Fibroblast of skin of abdomen (primary cell): ENCODE results near the gene FOXA3.
"Not testable (repeated sequence)": the region's sequence is repeated elsewhere in the genome, so short reads cannot be mapped to it uniquely, and the experiment has no call there.

Experiments
- DNase-seq: peaks from one replicate; pipeline ENCODE4 v3.0.0-alpha.2; 2013

The FOXA3 gene

DNA sequence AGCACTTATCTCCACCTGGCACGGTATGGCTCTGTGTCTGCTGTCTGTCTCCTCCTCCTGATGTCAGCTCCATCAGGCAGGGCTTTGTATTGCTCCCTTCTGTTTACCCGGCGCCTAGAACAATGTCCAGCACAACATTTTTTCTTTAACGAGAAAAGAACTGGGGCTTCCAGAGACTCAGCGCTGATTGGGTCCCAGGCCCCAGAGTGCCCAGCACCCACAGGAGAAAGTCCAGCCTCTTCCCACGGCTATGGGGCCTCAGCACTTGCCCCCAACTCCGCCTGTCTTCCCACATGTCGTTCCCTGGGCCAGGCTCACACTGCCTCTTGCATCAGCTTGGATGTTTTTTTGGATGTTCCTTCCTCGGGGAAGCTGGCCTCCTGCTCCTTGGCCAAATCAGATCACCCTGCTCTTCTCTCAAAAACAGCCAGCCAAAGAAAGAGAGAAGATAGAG lies 31.4 kb downstream of the FOXA3 start:
- no peak for DNase-seq

DNA sequence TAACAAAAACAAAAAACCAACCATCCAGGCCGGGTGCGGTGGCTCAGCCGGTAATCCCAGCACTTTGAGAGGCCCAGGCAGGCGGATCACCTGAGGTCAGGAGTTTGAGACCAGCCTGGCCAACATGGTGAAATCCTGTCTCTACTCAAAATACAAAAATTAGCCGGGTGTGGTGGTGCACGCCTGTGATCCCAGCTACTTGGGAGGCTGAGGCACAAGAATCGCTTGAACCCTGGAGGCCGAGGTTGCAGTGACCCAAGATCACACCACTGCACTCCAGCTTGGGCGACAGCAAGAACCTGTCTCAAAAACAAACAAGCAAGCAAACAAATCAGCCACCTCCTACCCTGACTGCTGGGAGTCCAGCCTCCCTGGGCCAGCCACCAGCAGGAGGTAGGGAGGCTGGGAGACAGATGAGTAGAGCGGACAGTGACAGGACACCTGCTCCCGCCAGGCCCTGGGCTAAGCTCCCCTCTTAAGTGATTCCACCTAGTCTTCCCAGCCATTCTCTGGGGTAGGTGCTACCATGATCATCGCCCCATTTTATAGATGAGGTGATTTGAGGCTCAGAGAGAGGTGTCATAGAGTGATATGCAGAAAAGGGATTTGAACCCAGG lies 32.0 kb downstream of the FOXA3 start:
- DNase-seq: not testable (repeated sequence)

DNA sequence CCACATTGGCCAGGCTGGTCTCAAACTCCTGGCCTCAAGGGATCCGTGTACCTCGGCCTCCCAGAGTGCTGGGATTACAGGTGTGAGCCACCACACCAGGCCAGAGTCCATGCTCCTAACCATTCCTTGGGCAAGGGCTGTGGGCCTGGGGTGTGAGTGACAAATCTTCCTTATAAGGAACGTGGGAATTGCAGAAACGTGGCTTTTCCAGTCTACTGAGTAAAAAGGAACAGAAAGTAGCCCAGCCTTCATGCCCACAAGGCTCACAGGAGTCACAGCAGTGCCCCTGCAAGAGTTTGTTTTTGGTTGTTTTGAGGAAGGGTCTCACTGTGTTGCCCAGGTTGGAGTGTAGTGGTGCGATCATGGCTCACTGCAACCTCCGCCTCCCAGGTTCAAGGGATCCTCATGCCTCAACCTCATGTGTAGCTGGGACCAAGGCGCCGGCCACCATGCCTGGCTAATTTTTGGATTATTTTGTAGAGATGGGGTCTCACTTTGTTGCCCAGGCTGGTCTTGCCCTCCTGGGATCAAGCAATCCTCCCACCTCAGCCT lies 33.2 kb downstream of the FOXA3 start:
- no peak for DNase-seq

DNA sequence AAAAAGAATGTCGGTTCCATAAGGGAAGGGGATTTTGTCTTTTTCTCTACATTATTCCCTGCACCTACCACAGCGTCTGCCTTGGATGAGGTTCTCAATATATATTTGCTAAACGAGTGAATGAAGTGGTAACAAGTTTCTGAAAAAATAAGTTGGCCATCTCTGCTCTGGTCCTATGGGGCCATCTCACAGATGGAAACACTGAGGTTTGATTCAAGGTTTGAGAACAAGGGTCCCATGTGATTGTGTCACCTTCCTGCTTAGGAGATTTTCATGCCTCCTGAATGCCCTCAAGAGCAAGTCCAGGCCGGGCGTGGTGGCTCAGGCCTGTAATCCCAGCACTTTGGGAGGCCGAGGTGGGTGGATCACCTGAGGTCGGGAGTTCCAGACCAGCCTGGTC lies 35.1 kb downstream of the FOXA3 start:
- DNase-seq: no peak

DNA sequence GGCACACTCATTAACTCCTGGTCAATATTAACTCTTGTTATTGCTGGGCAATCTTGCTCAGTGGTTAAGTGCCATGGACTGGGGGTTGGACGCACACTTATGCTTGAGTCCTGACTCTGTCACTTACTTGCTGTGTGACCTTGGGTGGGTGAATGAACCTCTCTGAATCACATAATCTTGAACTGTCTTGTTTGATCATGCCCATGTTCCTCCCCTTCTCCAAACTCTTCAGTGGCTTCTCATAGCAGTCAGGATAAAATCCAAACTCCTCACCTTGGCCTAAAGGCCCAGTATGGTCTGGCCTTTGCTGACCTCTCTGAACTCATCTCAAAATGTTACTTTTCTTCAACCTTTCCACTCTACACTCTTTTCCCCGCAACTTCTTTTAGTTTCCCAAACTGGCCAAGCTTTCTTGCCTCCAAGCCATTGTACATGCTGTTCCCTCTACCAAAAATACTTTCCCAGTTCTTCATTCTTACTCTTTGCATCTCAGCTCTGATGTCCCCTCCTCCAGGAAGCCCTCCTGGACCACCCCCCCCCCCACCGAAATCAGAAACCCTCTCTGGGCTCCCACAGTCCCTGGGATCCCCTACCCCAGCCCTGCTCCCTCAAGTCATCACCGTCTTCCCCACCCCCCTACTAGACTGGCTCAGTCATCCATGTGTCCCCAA lies 35.9 kb downstream of the FOXA3 start:
- no peak for DNase-seq

DNA sequence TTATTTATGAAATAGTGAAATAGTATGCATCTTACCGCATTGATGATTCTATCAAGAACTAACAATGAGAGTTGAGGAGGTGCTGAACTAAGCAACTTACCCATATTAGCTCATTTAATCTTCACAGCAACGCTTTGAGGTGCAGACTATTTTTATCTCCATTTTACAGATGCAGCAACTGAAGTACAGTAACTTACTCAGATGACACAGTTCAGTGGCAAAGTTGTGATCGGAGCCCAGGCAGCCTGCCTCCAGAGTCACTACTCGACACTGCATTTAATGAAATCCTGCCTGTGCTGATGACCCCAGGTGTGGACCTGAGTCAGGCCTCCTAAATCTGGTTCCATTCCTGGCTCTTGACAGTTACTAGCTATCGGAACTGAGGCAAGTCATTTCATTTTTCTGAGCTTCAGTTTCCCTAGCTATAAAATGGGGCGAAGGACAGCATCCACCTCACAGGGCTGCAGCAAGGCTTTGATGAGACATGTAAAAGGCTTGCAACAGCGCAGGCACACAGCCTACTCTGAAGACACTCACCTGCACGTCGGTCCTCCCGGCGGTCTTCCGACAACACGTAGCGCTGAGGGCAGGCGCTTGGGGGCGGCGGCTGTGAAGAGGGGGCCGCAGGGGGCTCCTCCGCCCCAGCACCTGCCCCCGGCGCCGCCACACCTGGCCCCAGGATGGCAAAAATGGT lies 36.8 kb downstream of the FOXA3 start:
- DNase-seq: no peak

DNA sequence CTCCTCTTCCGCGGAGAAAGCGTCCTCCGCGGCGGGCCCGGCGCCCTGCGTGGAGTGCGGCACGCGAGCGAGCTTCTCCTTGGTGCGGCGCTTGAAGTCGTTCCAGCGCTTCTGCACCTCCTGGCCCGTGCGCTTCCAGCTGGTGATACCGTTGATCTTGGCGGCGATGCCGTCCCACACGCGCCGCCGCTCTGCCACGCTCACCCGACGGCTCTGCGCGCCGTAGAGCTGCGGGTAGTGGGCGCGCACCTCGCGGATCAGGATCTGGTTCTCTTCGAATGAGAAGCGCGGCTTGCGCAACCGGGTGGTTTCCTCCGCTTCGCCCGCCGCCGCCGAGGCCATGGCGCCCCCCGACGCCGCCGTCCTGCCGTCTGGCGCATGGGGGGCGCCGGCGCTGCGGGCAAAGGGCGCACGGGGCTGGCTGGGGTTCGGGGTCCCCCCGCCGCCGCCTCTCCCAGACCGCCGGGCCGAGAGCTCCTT lies 37.3 kb downstream of the FOXA3 start:
- peak; percentile 34 for DNase-seq

DNA sequence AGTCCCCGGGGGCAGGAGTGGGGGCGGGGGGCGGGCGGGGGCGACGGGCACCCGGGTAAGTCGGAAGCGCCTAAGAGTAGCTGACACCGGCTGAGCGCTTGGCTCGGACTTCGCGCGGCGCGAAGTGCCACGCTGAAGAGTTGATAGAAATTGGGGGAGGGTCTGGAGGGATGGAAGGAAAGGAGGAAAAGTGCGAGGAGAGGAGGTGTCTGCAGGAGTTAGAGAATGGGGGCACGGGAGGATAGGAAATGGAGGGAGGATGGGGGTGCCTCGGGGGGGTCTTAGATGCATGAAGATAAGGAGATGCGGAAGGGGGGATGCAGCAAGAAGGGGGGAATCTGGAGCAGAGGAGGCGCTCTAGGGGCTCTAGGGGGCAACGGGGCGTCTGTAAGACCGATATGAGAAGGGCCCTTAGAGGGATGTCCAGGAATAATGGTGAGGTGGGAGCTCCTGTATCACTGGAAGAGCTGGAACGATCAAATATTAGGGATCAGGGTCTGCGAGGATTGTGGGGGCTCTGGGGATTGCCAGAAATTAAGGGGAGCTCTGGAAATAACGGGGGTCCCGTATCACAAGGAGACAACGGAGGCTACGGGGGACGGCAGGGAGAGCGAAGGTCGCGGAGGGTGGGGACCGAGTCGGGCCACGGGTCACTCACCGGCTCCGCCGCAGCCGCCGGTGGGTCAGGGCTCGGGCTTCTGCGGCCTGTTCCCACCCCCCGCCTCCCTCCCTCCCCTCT lies 38.0 kb downstream of the FOXA3 start, which contains the start of gene MYPOP:
TSS of gene MYPOP (minus strand) at position 702 of the 739 bp plus-strand sequence. CDS start 840 bp downstream, outside the sequence.
- DNase-seq: no peak

DNA sequence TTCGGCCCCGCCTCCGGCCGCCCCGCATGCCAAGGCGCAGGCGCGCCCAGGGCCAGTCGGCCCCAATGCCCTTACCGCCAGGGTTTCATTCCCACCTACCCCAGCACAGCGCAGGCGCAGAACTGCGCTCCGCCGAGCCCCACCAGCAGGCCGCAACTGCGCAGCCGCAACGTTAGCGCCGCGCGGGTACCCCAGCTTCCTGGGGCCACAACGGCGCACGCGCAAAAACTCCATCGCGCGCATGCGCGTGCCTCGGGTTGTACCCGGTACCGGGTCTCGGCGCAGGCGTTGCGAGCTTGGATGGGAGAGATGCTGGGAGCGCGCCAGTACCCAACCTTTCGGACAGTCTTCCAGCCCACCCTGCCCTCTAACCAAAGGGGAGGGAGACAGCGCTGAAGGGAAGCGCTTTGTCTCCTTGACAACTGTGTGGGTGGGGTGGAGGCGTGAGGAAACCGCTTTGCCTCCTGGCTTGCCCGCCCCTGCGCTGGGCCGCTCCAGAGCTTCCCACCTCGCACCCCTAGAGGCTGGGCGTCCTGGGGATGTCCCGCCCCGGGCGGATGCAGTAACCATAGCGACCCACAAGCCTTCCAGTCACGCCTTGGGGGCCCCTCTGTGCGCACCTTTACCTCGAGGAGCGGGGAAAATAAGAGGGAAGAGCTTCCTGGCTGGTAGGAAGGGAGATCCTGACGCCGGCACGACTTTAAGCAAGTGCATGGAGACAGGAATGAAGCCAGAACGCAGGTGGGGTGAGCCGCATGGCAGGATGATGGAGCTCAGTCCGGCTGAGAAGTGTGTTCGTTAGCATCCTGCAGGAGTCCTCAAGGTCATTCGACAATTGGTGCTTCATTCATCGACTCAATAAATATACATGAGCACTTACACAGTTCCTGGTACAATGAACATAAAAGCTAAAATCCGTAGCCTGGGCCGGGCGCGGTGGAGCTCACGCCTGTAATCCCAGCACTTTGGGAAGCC lies 38.8 kb downstream of the FOXA3 start:
- DNase-seq: peak; percentile 97

DNA sequence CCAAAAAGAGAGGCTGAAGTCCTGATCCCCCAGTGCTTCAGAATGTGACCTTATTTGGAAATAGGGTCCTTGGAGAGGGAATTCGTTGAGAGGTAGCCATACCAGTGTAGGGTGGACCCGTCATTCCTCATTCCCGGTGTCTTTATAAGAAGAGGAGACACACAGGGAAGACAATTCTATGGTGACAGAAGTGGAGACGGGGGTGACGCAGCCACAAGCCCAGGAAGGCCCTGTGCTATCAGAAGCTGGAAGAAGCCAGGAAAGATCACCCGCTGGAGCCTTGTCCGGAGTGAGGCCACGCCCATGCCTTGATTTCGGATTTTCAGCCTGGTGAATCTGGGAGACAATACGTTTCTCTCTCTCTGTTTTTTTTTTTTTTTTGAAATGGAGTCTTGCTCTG lies 40.9 kb downstream of the FOXA3 start:
- no peak for DNase-seq

DNA sequence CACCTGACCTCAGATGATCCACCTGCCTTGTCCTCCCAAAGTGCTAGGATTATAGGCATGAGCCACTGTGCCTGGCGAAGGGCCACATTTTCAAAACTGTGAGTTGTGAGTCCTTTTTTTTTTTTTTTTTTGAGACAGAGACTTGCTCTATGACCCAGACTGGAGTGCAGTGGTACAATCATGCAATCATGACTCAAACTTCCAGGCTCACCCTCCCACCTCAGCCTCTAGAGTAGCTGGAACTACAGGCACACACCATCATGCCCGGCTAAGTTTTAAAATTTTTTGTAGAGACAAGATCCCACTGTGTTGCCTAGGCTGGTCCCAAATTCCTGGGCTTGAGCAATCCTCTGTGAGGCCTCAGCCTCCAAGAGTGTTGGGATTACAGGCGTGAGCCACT lies 42.1 kb downstream of the FOXA3 start:
- DNase-seq: peak; percentile 12

DNA sequence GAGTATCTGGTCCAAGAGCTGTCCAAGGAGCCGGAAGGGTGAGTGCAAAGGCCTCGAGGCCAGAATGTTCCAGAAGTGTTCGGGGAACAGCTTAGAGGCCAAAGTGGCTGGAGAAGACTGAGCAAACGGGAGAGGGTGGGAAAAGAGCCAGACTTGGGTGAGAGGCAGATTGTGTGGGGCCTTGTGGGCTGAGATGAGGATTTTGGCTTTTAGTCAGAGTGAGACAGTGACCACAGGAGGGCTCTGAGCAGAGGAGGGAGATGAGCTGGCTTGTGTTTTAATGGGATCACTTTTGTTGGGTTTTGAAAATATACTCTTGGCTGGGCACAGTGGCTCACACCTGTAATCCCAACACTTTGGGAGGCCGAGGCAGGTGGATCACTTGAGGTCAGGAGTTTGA lies 44.8 kb downstream of the FOXA3 start:
- DNase-seq: no peak

DNA sequence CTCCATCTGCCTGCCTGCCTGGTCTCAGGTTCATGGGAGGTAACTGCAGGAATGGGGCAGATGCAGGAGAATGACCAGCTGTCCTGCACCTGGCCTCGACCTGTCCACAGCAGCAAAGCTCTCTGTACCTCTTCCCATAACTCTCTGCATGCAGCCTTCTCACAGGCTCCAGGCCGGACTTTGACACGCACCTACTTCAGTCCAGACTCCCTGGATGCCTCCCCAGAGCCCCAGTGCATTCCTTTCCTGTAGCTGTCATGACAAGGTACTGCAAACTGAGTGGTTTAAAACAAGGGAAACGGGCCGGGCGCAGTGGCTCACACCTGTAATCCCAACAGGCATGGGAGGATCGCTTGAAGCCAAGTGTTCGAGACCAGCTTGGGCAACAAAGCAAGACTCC lies 47.2 kb downstream of the FOXA3 start:
- no peak for DNase-seq

DNA sequence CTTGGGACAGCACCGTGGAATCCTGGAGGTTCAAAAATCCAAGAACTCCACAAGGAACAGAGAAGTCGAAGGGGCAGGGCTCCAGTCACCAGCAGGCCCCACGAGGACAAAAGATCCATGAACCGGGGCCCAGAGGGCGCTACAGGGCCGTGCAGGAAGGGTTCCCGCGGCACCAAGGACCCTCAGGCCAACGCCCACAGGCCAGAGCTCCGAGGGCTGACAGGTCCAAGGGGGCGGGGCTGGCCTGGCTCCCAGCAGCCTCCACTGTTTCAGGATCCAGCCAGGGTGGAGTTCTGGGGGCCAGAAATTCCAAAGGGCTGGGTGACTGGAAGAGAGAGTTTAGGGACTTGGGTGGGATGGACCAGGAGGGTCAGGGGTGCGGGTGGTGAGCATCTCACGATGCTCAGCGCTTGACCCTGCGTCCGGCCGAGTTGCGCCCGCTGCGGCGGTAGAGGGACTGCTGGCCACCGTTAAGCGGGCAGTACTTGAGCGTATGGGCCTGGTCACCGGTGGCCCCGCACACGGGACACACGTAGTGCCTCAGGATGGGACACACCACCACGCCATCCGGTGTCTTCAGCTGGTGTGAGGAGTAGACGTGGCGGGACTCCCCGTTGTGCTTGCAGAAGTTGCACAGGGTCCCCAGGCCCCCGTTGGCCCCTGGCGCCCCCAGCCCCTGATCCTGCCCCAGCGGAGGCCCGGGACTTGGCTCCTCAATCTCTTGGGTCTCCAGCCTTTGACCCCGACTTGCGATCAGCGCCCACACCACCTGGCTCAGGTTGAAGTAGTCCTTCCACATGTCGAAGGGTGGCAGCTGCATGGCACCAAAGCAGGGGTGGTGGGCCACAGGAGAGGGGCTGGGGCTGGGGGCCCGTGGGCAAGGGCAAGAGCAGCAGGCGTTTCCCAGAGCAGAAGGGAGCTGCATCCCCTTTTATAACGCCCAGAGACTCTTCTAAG lies 50.0 kb downstream of the FOXA3 start, which contains the start of gene NANOS2:
TSS of gene NANOS2 (minus strand) at position 905 of the 957 bp plus-strand sequence. CDS start at position 820, 85 bp downstream.
- DNase-seq: no peak

DNA sequence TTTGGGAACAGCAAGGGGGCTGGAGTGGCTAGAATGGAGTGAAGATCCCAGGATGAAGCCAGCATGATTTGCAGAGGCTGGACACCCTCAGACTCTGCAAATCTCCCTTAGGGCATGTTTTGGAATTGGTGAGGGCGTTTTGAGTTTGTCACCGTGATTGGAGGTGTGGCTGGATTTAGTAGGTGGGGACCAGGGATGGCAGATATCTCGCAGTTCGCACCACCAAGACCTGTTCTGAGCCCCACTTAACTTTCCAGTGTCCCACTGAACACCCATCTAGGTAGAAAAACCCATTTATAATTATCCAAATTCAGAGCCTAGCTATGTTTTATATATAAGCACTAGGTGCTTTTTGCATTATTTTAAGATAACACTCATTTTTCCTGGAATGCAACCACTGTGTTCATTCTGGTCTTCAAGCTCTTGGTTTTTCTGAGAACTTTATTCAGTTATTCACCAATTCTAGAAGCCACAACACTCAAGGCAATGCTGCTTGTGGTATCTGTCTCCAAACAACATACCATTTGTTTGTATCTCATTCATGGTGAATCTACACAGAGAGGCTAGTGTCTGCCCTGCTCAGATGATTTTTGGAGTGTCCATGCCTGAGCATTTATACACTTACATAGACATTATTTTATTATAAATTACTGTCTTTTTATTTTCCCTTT lies 53.4 kb downstream of the FOXA3 start:
- no peak for DNase-seq

DNA sequence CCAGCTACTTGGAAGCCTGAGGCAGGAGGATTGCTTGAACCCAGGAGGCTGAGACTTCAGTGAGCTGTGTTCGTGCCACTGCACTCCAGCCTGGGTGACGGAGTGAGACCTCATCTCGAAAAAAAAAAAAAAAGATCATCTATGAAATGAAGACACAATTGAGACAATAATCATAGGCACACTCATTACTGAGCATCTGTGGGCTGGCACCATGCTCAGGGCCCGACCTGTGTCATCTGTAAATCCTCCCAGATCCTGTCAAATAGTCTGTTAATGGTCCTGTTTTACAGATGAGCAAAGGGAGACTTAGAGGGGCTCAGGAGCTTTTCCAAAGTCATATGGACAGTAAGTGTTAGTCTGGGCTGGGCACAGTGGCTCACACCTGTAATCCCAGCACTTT lies 54.6 kb downstream of the FOXA3 start:
- no peak for DNase-seq

DNA sequence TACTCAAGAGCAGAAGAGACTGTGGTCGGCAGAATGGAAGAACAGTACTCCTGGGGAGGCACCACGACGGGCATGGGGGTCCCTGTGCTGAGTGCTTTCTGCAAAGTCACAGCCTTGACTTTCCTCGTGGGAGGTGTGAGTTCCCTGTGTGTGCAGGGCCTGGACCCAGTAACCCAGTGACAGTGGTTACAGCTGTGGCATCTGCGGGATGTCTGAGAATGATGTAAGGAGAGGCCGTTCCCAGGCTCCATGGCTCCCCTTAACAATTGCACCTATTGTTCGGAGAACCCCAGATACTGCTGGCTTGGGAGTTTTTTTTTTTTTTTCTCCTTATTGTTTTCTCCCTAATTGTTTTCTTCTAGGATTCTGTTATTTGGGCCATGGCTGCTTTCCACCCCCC lies 55.6 kb downstream of the FOXA3 start:
- DNase-seq: no peak

DNA sequence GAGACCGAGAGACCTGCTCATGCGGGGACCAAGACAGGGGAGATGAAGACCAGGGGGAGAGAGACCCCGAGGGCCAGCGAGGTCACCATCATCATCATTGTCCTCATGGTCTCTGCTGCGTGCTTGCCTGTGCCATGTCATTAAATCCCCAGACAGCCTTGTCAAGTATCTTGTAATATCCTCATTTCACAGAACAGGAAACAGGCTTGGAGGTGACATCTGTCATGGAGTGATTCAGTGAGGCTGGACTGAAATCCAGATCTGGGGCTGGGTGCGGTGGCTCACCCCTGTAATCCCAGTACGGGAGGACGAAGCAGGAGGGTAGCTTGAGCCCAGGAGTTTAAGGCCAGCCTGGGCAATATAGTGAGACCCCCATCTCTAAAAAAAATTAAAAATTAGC lies 56.3 kb downstream of the FOXA3 start:
- no peak for DNase-seq

DNA sequence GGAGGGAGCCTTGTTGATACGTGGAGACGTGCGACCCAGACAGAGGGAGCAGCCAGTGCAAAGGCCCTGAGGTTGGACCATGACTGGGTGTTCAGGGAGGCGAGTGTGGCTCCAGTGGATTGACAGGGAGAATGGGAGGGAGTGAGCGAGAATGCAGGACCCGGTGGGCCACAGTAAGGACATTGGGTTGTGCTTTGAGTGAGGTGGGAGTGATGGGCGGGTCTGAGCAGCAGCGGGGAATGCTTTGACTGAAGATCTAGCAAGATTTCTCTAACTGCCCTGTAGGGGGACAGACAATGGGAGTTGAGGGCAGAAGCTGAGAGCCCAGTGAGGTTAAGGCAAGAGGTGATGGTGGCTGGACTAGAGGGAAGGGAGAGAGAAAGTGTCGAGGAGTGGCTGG lies 58.2 kb downstream of the FOXA3 start:
- DNase-seq: no peak
